Measurements from ENCODE around the gene GNG7.
"Not testable (repeated sequence)": the region's sequence is repeated elsewhere in the genome, so short reads cannot be mapped to it uniquely, and the experiment has no call there.

Gene GNG7

DNA sequence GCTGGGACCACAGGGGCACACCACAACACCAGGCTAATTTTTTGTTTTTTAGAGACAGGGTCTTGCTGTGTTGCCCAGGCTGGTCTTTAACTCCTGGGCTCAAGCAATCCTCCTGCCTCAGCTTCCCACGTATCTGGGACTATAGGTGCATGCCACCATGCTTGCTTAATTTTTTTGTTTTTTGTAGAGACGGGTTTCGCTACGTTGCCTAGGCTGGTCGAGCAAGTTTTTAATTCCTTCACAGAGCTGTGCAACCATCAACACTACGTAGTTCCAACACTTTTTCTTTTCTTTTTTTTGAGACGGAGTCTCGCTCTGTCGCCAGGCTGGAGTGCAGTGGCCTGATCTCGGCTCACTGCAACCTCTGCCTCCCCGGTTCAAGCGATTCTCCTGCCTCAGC lies 130.3 kb downstream of the GNG7 start:
- DNase-seq (ENCODE audit: low read depth); H3K4me3 ChIP-seq (ENCODE audit: low read depth, low read length): not testable (repeated sequence)

GRCh38 chr19:2569596-2570465 lies 132.7 kb downstream of the GNG7 start:
- no peak for DNase-seq (ENCODE audit: low read depth)
- no peak overlapping the region for H3K4me3 ChIP-seq (ENCODE audit: low read depth, low read length)

DNA sequence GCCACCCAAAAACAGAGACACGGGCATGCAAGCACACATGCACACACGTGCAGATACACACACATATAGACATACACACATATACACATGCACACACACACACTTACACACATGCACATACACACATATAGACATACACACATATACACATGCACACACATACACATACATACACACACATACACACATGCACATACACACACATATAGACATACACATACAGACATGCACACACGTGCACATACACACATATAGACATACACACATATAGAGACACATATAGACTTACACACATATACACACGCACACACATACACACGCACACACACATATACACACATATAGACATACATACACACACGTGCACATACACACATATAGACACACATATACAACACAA lies 134.5 kb downstream of the GNG7 start:
- no peak for DNase-seq (ENCODE audit: low read depth)
- H3K4me3 ChIP-seq (ENCODE audit: low read depth, low read length), result no peak overlapping the region

GRCh38 chr19:2567580-2567979 lies 134.9 kb downstream of the GNG7 start:
- no peak overlapping the region for H3K4me3 ChIP-seq (ENCODE audit: low read depth, low read length)
- DNase-seq (ENCODE audit: low read depth), result no peak

DNA sequence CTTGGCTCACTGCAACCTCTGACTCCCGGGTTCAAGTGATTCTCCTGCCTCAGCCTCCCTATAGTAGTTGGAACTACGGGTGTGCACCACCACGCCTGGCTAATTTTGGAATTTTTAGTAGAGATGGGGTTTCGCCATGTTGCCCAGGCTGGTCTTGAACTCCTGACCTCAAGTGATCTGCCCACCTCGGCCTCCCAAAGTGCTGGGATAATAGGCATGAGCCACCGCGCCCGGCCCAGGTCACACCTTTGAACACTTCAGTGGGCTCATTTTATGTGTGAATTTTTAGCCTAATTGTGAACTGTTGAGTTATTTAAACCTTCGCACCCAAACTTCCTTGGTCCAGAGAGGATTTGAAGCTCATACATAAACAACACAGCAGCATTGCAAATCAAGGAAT lies 138.9 kb downstream of the GNG7 start:
- not testable (repeated sequence) for DNase-seq (ENCODE audit: low read depth); H3K4me3 ChIP-seq (ENCODE audit: low read depth, low read length)

DNA sequence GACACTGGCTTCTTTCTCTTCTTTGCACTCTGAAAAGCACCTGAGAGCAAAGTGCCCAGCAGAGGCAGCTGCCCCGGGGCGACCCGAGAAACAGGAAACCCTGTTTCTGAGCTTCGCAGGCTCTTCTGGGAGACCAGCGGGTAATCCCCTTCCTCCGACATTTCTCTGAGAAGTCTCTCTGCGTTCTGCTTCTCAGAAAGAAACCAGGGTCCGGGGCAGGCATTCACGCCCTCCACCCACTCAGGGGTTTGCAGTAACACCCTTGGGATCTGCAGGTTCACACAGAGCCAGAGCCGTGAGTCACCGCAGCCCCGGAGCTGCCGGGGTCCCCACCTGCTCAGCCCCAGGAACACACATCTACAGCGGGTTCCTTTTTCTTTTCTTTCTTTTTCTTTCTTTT lies 140.6 kb downstream of the GNG7 start:
- H3K4me3 ChIP-seq (ENCODE audit: low read depth, low read length), result no peak overlapping the region
- no peak for DNase-seq (ENCODE audit: low read depth)

- no peak for DNase-seq (ENCODE audit: low read depth)
- H3K4me3 ChIP-seq (ENCODE audit: low read depth, low read length), result no peak overlapping the region
These were observed 141.3 kb downstream of the GNG7 start for GRCh38 chr19:2561221-2561620.

- H3K4me3 ChIP-seq (ENCODE audit: low read depth, low read length), result no peak overlapping the region
- DNase-seq (ENCODE audit: low read depth), result no peak
These were observed 142.1 kb downstream of the GNG7 start for GRCh38 chr19:2560369-2560768.

DNA sequence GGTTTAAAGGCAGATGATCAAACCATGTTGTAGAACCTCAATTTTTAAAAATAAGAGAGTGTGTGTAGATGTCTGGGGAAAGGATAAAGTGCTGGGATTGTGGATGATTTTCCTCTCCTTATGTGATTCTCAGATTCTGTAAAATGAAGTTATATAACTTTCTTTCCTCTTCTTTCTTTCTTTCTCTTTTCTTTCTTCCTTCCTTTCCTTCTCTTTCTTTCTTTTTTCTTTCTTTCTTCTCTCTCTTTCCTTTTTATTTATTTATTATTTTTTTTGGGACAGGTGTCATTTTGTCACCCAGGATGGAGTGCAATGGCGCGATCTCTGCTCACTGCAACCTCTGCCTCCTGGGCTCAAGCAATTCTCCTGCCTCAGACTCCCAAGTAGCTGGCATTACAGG lies 144.0 kb downstream of the GNG7 start:
- H3K4me3 ChIP-seq (ENCODE audit: low read depth, low read length), result no peak overlapping the region
- no peak for DNase-seq (ENCODE audit: low read depth)

- DNase-seq (ENCODE audit: low read depth); H3K4me3 ChIP-seq (ENCODE audit: low read depth, low read length): not testable (repeated sequence)
These were observed 144.4 kb downstream of the GNG7 start for GRCh38 chr19:2558131-2558530.

DNA sequence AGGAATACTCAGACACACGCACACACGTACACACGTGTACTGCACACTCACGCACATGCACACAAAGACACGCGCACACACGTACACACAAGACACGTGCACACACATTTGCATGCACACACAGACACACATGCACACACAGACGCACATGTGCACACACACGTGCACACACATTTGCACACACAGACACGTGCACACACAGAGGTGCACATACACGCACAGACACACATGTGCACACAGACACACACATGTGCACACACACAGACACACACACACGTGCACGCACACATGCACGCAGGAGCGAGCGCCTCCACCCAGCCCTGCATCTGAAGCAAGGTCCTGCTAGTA lies 145.4 kb downstream of the GNG7 start:
- DNase-seq (ENCODE audit: low read depth), result no peak
- no peak overlapping the region for H3K4me3 ChIP-seq (ENCODE audit: low read depth, low read length)

GRCh38 chr19:2556221-2557092 lies 146.0 kb downstream of the GNG7 start:
- H3K4me3 ChIP-seq (ENCODE audit: low read depth, low read length), result no peak overlapping the region
- DNase-seq (ENCODE audit: low read depth), result no peak

GRCh38 chr19:2555422-2556220 lies 146.9 kb downstream of the GNG7 start:
- H3K4me3 ChIP-seq (ENCODE audit: low read depth, low read length), result no peak overlapping the region
- no peak for DNase-seq (ENCODE audit: low read depth)

DNA sequence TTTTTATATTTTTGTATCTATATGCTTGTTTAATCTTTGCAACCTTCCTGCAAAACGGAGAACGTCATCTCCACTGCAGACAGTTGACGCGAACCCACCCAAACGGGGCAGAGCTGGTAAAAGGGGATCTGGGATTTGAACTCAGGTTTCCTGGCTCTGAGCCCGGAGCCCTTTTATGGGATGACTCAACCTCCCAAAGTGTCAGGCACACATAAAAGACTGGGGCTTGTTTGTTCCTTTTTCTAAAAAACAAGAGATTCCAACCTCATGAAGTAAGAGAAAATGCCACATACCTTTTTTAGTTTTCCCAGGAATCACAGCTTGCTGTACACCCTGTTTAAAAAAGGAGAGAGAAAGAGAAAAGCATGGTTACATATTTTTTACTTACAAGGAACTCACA lies 147.6 kb downstream of the GNG7 start:
- no peak for DNase-seq (ENCODE audit: low read depth)
- no peak overlapping the region for H3K4me3 ChIP-seq (ENCODE audit: low read depth, low read length)

GRCh38 chr19:2553510-2553909 lies 149.0 kb downstream of the GNG7 start:
- no peak overlapping the region for H3K4me3 ChIP-seq (ENCODE audit: low read depth, low read length)
- DNase-seq (ENCODE audit: low read depth), result no peak

DNA sequence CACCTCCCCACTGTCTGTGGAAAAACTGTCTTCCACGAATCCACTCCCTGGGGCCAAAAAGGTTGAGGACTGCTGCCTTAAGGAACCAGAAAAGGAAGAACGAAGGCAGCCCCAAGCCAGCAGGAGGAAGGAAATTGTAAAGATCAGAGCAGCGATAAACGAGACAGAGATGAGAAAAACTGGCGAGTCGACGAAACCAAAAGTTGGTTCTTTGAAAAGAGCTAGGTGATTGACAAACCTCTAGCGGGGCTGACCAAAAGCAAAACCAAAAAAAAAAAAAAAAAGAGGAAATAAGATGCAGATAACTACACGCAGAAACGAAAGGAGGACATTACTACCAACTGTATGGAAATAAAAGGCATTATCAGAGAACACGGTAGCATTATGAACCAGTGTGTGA lies 149.6 kb downstream of the GNG7 start:
- H3K4me3 ChIP-seq (ENCODE audit: low read depth, low read length), result peak overlapping the region; percentile 7
- no peak for DNase-seq (ENCODE audit: low read depth)

DNA sequence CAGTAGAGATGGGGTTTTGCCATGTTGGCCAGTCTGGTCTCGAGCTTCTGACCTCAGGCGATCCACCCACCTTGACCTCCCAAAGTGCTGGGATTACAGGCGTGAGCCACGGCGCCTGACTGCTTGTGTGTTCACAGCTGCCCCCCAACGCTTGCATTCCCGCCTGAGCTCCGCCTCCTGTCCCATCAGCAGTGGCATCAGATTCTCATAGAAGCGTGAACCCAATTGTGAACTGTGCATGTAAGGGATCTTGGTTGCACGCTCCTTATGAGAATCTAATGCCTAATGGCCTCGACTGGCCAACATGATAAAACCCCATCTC lies 150.7 kb downstream of the GNG7 start:
- no peak overlapping the region for H3K4me3 ChIP-seq (ENCODE audit: low read depth, low read length)
- DNase-seq (ENCODE audit: low read depth), result no peak

DNA sequence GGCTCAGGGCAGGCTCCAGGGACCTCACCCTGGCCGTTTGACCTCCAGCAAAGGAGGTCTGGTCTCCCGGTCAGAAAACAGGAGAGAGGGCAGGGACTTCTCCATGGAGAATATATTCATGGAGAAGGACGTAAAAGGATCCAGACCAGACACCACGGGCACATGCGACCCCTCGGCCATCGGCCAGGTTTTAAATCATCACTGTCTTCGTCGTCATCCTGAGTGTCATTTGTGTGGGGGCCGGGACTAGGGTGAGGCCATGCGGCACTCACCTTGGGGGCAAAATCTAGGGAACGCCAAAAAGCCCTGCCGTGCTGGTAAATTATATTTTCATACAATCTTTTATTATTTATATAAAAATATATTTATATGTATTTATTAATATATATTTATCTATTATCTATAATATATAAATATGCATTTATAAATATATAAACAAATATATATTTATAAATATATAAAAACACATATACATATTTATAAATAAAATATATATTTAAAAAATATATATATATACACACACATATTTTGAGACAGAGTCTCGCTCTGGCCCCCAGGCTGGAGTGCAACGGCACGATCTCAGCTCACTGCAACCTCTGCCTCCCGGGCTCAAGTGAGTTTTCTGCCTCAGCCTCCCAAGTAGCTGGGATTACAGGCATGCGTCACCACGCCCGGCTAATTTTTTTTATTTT lies 151.2 kb downstream of the GNG7 start:
- no peak overlapping the region for H3K4me3 ChIP-seq (ENCODE audit: low read depth, low read length)
- no peak for DNase-seq (ENCODE audit: low read depth)

GRCh38 chr19:2550431-2551171 lies 151.9 kb downstream of the GNG7 start:
- H3K4me3 ChIP-seq (ENCODE audit: low read depth, low read length), result no peak overlapping the region

More at GRCh38 chr19:2550431-2551171, 151.9 kb downstream of the GNG7 start:
- DNase-seq (ENCODE audit: low read depth), result no peak

Measured in skeletal muscle cell (primary cell).